NCI-H510A treated with DMSO at 0.1 percent for 48 hours (cell line): ENCODE results near the gene CCDC85A.

Source experiments
- DNase-seq: peaks from one replicate; lab custom pipeline; 2025; lab: John Stamatoyannopoulos, UW

The CCDC85A gene

GRCh38 chr2:56192664-56193305 lies 9.0 kb downstream of the CCDC85A start:
- no peak for DNase-seq

DNA sequence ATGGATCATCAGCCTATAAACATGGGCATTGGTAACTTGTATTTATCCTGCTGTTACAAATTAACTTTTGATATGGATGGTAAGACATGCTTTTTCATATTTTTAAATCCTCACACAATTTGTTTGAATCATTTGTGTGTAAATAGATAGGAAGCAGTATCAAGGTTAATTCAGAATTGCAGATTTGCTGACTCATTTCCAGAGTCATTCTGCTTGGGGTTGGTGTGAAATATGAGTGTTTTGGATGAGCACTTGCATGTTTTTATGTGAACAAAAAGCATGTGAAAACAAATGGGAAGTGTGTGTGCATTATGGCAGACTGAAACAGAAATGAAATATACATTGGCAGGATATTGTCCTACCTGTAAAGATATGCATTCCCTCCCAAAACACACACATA lies 11.8 kb downstream of the CCDC85A start:
- no peak for DNase-seq

- no peak for DNase-seq
These were observed 14.0 kb downstream of the CCDC85A start for GRCh38 chr2:56197816-56198215.

GRCh38 chr2:56198936-56199335 lies 15.1 kb downstream of the CCDC85A start:
- no peak for DNase-seq

- no peak for DNase-seq
These were observed 15.7 kb downstream of the CCDC85A start for GRCh38 chr2:56199492-56199891.

DNA sequence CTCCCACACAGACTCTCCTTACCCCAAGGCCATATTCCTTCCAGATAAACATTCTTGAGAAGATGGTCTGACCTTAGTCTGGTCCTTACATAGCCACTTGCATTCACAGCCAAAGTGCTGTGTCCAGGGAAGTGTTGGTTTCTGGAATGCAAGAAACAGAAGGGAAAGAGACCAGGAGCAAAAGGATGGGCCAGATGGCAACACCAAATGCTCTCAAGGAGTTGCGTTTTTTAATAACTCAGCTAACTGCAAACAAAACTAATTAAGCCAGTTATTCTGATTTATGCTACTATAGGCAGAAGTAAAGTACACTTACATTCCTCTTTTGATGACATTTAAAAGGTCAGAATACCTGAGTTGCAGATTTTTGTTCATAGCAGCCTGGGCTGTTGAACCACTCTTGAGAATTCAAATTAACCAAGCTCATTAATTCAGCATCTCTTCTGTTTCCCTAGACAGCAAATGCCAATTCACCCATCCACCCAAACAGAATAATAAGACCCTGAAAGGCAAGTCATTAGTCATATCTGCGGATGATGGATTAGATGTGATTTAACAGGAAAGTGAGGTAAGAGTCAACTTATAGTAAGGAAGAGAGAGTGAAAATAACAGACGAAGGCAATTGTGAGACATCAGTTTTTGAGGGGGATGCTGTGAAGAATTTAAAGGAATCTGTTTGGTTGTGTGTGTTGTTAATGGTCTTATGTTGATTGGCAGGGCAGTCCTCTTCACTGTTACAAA lies 18.8 kb downstream of the CCDC85A start:
- no peak for DNase-seq

DNA sequence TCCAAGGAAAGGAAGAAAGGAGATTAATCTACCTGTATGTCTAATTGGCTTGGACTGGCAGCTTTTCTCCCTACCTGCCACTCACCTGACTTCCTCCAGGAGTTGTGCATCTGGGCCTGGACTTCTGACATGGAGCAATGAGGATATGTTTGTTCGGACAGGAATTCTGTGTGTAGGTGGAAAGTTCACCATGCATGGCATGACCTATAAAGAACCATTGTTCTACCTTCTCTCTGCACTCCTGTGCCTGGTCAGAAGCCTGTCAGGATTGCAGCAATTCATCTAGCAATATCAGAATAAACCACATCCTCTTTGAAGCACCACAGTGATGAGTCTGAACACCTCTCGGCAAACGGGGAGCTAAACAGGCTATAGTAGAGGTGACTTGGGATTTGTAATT lies 20.8 kb downstream of the CCDC85A start:
- DNase-seq, result no peak

- no peak for DNase-seq
These were observed 22.5 kb downstream of the CCDC85A start for GRCh38 chr2:56206250-56206649.

- DNase-seq, result no peak
These were observed 24.0 kb downstream of the CCDC85A start for GRCh38 chr2:56207760-56208159.

DNA sequence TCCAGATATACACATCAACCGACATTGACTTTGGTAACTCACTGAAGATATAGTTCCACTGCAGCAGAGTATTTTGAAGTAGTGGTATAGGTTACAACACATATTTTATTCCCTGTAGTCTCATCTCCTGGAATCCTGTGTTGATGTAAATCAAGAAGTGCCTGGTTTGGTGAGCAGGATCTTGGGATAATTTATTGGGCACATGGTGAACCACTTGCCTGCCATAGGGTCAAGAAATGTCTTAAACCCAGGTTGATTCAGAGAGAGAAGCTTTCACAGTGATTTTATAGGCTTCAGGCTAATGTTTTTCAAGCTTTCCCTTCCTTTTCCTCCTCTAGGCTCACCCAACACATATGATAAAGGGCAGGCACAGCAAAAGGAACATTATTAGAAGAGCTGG lies 24.6 kb downstream of the CCDC85A start:
- no peak for DNase-seq

DNA sequence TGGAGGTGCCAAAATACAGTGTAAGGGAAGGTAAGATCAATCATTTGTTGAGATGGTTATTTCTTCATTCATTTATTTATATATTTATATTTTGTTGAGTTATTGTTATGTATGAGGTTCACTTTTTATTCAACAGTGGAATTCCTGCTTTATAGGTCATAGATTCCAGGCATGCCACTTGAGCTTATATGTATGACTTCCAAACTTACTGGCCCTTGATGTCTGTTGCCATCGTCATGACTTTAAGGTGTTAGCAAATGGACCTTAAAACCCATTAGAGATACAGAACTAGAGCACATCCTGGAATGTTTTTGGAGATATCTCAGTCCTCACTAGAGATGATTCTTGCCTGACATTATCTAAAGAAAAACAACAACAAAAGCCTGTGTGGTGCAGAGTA lies 25.9 kb downstream of the CCDC85A start:
- DNase-seq, result no peak

- no peak for DNase-seq
These were observed 26.5 kb downstream of the CCDC85A start for GRCh38 chr2:56210291-56210690.

GRCh38 chr2:56211048-56211447 lies 27.3 kb downstream of the CCDC85A start:
- no peak for DNase-seq

GRCh38 chr2:56215911-56216310 lies 32.1 kb downstream of the CCDC85A start:
- no peak for DNase-seq

DNA sequence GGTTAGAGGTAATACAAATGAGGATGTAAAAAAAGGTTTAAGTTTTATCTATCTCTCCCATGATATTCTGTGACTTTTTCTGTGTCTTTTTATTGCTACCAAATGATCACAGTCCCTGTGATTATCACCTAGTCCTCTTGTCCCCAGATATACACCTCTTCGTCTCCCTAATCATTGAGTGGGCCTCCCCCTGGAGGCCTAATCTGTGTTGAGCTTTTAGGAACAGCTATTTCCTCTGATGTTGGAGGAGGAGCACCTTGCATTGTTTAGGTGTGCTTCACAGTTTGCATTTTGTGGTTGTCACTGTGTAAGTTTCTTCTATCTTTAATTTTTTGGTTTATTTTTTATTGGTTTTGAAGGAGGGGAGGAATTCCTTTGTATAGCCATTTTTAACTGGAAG lies 33.3 kb downstream of the CCDC85A start:
- no peak for DNase-seq

- DNase-seq, result no peak
These were observed 38.7 kb downstream of the CCDC85A start for GRCh38 chr2:56222481-56222880.

GRCh38 chr2:56224316-56224715 lies 40.5 kb downstream of the CCDC85A start:
- DNase-seq, result no peak

DNA sequence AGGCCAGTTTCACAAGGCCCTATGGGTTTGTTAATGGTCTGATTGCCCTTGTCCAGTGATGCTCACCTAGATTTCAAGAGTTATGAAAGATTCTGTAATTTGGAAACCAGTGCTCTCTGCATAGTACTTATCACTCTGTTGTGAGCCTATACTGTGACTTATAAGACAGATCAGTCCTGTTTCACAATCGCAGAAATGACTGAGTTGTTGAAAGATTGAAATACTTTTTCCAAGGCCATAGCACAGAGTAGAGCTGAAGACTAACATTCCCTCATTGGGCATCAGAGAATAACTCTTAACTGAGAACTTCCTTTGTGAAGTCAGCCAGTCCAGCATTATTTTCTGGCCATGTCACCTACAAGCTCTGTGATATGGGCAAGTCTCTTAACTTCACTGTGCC lies 44.0 kb downstream of the CCDC85A start:
- DNase-seq, result no peak

DNA sequence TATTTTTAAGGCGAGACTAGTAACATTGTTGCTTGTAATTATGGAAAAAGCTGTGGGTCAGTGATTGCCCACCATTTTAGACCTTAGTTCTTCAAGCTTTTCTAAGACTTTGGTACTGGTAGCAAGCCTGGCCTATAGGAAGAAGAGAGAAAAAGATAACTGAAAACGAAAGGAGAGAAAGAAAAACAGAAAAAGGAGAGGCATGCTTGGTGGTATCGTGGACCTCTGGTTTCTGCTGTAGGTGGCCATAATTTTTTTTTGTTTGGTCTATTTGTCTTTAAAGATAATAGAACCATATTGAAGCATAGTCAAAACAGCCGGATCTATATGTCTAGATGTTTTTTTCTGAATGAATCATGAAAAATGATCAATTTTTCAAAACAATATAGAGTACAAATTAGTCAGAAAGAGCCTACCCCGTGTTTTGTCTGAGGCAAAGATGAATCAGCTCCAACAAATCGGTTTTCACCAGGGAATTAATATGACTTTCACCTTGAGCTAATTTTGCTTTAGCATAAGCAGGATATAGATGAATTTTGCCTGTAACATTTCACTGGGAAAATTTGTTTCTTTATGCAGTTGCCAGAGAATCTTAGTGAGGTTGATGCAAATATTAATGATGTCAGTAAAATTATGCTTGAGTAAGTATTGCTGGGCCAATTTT lies 45.7 kb downstream of the CCDC85A start:
- DNase-seq, result no peak

GRCh38 chr2:56230156-56230555 lies 46.4 kb downstream of the CCDC85A start:
- DNase-seq, result no peak

DNA sequence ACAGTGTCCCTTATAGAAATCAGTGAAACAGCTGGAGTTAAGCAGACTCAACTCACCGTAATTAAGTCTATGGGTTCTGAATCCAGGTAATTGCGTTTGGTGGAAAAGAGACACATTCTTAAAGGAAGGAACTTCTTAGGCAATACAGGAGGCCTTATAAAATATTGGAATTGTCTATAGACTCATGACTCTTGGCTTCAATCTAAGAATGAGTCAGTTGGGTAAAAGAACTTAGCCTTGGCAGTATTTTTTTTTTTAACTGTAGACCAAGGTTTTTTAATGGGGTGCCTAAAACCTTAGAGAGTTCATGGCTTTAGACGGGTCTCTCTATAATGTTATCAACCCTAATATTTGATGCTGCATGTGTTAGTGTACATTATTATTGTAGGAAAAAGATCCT lies 47.6 kb downstream of the CCDC85A start:
- DNase-seq, result no peak

- DNase-seq, result no peak
These were observed 49.1 kb downstream of the CCDC85A start for GRCh38 chr2:56232912-56233311.

GRCh38 chr2:56234241-56234640 lies 50.5 kb downstream of the CCDC85A start:
- no peak for DNase-seq
